NCI-H2227 treated with DMSO at 0.1 percent for 48 hours (cell line): Measurements from ENCODE around the gene ZNF879.

Experiments used
- DNase-seq: peaks from one replicate; lab custom pipeline; 2025; lab: John Stamatoyannopoulos, UW

The ZNF879 gene

DNA sequence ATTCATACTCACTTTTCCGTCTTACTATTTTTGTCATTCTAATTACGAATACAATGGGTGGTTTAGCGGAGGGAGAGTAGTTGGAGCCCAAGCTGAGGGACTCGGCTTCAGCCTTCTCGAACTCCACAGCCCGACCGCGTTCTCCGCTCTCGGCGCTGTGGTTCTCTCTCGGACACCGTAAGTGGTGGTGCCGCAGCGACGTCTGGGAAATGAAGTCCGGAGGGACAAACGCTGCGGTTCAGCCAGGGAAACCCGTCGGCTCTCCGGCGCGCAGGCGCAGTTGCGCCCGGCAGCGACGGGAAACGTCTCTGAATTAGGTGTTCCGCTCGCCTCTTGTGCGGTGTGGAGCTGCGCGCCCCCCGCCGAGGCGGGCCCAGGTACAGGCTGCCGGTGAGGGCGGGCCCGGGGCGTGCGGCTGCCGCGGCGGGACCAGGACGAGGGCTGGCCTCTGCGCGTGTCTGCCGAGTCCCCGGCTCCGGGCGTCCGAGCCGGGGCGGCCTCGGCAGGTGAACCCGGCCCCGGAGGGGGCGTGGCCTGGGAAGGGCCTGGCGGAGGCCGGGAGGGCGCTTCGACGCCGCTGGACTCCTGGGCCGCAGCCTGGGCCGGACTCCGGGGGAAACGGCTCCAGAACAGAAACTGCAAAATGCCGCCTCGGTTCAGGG lies at the start of gene ZNF879:
Gene ZNF879 (plus strand): TSS at position 277 of the 662 bp plus-strand sequence. CDS start 1,201 bp downstream, outside the sequence.
- DNase-seq: peak; percentile 81

DNA sequence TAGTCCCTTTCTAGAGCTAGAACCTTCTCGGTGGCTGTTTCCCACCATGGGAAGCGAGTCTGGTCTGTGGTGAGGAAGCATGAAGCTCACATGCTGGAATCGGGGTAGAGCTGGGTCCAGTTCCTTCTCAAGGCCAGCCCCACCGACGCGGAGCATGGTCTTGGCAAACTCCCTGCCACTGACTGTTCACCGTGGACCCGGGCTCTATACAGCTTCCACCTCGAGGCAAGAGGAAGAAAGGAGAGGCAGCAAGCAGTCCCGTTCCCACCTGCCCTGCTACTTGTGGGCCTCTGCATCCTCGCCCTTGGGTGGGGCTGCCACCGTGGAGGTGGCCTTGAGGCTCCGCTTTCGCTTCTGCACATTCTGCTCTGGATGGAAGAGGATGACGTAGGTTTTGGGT lies 42.2 kb upstream of the ZNF879 start:
- no peak for DNase-seq

DNA sequence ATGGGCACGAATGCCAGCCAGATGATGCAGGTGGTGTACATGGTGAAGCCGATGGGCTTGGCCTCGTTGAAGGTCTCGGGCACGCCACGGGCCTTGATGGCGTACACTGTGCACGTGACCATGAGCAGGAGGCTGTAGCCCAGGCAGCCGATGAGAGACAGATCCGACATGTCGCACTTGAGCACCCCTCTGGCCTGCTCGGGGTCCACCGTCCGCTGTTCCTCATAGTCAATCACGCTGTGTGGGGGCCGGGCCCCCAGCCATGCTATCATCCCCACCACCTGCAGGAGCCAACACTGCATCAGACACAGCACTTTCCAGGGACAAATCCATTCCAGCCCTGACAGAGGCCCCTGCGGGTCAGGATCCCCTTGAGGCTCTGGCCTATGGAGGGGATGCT lies 40.7 kb upstream of the ZNF879 start:
- DNase-seq: no peak

DNA sequence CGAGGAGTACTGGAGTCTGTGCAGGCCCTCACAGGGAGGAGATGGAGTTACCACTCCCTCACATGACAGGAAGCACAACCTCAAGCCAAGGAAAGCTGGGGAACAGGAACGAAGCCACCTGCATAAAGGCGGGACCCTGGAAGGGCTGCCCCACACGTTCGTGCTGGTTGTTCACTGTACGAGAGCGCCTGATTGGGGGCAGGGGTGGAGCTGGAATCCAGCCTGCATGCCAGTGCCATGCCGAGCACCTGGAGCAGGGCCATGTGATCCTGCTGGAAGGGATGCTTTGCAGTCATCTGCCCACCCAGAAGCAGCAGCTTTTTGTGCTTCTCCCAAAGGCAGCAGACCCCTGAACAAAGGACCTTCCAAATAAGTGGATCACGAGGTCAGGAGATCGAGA lies 39.9 kb upstream of the ZNF879 start:
- DNase-seq: no peak

DNA sequence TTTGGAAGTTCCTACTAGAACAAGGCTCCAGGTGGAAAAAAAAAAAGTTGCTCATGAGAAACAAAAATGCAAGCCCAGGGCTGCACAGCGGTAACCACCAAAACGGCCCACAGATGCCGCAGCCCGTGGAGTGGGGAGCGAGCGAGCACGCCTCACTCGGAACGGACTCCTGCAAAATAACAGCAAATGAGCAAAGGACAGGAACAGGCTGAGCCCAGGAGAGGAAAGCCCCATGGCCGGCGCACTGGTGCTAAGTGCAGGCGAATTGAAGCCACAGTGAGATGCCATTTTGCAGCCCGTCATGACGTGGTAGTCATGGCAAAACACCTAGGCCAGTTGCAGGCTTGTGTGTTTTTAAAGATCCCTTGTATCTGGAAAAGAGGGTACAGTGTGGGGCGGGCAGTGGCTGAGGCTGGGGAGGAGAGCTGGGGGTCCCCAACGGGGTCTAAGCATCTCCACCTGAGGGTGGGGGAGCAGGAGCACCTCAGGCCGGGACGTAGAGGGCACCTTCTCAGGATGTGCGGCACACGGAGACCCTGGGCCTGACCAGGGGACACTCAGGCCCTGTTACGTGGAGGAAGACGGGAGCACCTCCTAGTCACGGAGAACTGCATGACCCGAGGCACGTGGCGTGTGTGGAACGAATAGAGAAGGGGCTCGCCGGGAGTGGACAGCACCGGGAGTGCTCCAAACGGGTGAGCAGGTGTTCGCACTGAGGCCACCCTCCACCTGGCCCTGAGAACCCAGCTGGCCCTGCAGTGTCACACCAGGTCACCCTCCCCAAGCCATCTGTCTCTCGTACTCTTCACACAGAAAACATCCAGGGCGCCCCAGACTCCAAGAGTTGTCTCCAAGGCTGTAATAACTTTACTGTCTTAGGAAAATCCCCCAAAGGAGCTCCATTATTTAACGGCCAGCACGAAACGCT lies 39.2 kb upstream of the ZNF879 start:
- no peak for DNase-seq

DNA sequence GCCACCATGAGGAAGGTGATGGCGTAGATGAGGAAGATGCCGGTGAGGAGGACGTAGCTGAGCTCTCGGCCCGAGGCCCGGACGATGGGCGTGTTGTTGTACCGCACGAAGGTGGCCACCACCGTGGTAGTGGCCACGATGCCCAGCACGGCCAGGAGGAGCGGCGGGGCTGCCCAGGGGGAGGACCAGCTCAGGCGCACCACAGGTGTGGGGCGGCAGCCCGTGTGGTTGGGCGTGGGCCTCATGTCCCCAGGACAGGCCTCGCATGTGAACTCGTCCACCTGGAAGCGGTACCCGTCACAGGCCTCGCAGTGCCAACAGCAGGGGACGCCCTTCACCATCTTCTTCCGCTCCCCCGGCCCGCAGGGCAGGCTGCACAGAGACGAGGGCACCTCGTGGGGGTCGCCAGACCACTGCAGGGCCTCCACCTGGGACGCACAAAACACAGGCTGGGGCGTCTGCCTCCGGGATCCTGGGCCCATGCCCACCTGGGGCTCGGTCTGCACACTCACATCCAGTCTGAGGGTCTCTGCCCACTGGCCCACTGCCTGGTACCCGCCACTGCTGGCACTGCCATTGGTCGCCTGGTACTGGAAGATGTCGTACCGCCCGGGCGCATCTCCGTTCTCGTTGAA lies 37.2 kb upstream of the ZNF879 start:
- DNase-seq: no peak

DNA sequence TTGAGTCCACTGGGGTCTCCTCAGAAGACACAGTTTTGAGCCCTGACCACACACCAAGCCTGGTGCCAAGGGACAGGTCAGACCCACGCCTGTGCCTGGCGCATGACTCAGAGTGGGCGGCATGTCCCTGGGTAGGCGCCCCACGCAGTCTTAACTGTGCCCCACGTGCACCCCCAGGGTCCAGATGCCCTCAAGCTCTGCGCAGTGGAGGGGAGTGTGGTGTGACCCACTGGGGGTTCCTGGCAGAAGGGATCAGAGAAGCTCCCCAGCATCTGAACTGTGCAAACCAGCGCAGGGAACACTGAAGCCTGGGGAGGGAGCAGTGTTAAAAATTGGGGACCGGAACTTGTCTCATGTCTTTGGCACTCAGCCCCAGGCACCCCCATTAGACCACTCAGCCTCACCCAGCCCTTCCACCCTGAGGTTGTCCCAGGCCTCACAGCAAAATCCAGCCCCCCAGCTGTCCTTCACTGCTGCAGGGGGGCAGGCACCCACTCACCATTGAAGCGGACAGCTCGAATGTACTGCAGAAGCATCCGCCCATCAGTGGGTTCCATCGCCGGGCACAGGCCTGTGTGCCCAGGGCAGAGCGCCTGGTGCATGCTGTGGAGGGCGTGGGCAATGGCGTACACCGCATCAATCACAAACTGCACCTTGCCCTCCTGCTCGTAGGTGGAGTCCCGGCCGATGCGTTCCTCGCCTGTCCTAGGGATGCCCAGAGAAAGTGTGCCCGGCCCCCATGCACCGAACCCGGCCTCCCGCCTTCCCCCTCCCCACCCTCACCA lies 35.0 kb upstream of the ZNF879 start:
- no peak for DNase-seq

DNA sequence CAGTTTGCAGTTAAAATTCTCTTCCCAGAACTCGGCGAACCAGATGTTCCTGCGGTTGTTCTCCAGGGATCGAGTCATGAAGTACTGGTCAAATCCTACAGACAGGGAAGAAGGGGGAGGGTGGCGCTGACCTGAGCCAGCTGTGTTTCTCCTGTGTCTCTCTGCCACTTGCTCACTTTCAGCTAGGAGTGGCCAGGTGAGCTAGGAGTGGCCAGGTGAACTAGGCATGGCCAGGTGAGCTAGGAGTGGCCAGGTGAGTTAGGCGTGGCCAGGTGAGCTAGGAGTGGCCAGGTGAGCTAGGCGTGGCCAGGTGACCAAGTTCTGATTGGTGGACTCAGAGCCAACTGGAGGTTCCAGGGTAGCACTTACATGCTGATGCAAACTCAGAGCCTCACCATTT lies 34.3 kb upstream of the ZNF879 start:
- no peak for DNase-seq

DNA sequence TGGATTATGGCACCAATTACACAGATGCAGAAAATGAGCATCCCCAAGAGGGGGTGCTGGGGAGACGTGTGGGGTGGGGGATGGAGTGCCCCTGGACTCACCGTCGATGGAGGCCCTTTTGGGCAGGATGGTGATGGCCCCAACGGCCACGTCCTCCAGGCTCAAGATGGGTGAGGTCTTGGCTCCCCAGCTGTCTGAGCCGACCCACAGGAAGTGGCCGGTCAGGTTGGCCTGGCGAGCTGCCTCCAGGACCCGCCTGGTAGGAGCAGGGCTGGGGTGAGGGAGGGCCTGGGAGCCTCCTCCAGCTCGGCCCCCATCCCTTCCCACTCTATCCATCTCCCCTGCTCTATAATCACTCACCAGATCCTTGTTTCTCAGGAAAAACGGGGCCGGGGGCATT lies 33.1 kb upstream of the ZNF879 start:
- DNase-seq: no peak

DNA sequence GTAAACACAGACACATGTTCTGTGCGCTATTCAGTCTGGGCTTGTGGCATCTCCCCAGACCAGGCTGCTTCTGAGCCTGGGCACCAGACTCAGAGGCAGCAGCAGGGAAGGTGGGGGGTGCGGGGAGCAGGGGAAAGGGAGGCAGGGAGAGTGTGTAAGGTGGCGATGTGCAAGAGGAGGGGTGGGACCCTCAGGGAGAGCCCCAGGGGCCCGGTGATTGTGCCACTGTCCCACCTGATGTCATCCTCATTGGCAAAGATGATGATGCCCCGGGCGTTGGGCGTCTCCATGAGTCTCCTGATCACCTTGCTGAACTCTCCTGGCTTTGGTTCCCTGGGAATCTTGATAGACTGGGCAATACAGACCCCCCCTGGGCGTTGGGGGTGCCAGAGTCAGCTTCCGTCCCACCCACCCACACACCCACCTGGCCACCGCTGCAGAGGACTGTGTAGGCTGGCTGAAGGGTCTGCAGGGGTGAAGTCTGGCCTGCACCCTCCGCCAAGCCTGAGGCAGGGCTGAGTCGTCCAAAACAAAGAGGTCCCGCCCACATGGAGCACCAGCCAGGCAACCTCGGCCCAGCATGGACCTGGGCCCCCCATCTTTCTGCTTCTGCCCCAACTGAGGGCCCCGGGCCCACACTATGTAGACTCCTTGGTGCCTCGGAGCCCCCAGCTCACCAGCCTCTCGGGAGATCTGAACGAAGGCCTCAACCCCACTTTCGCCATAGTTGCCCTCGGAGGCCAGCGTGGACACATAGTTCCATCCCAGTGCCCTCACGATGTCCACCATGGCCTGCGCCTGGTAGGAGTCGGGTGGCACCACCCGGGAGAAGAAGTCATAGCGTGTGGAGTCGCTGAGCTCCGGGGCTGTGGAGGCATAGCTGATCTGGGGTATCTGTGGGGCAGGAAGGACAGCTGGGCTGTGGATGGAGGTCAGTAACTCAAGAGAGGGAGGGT lies 32.1 kb upstream of the ZNF879 start:
- DNase-seq: no peak

DNA sequence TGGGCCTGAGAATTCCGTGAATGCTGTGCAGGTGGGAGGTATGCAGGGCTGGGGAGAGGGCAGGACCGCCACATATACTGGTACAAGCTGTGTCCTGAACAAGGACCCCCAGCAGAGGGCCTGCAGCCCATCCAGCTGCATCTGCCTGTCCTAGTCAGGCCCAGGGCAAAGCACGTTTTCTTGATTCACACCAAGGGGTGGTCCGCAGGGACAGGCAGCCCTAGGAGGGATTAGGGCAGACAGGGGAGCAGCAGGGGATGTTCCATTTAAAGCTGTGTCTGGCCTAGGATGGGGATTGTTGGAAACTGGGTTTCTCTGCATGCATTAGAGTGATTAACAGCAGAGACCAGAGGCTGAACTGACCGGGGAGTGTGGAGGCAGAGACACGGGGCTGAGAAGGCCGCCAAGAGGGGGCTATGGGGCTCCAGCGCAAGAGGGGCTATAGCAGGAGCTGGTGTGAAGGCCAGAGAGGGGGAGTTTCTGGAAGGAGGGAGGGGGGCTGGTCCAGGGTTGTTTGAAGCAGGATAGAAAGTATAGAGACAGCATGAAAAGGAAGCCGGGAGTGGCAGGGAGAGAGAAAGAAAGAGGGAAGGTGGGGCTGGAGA lies 31.2 kb upstream of the ZNF879 start:
- no peak for DNase-seq

DNA sequence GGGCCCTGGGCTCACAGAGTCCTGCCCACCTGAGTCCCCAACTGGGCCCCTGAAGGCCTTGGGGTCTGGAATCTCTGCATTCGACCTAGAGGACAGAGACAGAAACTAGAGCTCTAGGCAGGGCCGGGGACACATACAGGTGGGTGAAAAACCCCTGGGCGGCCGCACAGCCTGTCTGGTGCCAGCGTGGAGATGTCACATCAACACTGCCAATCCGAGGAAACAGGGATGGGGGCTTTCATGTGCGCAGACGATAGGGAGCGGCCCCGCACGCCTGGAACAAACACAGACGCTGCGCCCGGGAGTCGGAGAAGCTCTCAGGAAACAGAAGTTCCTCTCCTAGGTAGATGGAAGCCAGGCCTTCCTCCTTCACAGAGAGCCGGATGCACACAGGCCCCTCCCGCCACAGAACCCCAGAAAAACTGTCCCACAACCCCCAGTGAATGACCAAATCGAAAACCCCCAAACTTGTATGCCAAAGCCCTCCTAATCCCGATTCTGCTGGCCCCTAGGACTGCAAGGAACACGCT lies 30.3 kb upstream of the ZNF879 start:
- no peak for DNase-seq

DNA sequence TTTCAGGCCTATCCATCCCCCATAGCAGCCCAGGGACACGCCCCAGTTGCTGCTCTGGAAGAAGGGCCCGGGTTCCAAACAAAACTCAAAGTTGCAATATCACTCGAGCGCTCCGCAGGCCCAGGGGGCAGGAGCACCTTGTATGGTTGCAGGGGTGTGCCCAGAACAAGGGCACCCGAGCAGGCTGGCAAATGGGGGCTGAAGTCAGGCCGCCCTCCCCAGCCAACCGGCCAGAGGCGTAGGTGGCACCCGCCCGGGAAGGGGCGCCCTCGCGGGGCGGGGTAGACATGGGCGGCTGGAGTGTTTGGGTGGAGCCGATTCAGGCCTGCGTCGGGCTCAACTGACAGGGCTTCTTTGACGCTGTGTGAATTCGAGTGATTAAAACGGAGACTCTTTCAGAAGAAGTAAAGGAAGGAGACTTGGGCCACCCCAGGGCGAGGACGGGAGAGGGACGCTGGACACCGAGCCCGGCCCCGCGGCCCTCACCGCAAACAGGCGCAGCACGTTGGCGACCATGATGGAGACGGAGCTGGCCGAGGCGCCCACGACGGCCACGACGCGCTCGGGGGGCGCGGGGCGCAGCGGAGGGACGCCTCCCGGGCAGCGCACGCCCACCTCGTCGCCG lies 29.5 kb upstream of the ZNF879 start:
- no peak for DNase-seq

DNA sequence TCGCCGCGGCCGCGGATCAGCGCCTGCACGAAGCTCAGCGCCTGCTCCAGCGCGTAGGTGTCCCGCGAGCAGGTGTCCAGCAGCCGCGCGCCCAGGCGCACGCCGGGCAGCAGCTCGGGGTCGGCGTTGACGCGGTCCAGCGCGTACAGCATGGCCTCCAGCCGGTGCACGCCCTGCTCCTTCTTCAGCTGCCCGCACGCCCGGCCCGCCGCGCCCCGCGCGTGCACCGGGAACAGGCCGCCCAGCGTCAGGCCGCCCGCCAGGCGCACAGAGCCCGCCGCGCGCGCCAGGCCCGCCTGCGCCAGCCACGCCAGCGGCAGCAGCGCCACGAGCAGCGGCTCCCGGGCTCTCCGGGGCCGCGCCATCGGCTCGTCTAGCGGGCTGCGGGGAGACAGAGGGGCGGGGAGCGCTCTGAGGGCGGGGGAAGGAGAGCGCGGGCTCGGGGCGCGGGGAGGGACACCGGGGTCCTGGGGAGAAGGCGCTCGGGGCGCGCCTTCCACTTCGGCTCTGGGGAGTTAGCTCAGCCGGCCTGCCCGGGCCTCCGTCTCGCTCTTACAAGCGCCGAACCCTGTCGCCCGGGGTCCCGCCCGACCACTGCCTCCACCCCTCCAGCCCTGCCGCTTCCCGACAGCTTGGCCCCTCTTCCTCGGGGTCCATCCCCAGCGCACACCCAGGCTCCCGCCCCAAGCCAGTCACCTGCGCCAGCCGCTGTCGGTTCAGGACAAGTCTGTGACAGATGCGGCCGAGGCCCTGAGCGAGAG lies 28.8 kb upstream of the ZNF879 start, which contains the start of gene GRM6:
Gene GRM6 (minus strand): TSS at position 741 of the 761 bp plus-strand sequence. CDS start 376 bp downstream, at position 365.
- DNase-seq: no peak

DNA sequence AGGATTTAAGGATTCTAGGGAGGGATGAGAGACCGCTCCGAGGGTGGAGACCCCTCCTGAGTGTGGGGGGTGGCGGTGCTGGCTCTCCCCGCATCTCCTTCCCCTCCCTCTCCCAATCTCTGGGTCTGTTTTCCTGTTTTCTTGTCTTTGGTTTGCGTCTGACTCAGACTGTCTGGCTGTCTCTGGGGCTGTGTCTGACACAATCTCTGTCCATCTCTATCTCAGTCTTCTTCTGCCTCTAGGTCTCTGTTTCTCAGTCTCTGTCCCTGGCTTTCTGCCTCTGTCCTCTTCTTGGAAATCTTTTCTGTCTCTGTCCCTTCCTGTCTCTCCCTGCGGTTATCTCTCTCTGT lies 28.3 kb upstream of the ZNF879 start:
- DNase-seq: no peak

DNA sequence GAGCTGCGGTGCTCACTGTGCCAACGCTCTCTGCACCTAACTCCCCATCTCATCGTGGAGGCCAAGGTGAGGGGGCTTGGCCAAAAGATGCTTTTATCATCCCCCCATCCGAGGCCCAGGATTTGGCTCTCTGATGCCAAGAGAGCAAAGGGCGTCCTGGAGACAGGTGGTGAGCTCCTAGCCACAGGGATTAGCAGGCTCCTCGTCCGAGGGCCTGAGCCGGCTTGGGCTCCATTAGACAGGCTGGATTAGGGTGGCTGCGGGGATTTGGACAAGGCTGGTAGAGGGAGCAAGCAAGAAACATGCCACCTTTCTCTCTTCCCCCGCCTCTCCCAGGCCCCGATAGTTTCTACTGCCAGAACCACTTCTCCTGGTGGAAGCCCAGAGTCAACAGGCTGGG lies 27.4 kb upstream of the ZNF879 start:
- no peak for DNase-seq

DNA sequence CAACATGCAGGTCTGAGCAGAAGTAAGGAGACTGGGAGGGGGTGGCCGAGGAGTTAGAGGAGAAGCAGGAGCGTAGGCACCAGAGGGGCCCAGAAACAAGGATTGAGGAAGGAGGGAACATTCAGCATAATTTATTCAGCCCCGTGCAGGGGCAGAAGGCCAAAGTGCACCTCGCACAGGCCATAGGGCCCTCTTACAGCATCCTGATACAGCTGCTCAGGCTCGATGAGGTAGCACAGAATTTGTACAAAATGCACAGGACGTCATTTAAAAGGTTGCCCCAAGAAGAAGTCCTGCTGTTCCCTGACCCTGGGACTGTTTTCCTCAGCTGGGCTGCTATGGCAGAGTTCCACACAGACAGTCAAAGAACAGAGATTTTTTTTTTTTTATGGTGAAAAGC lies 26.4 kb upstream of the ZNF879 start:
- DNase-seq: no peak

DNA sequence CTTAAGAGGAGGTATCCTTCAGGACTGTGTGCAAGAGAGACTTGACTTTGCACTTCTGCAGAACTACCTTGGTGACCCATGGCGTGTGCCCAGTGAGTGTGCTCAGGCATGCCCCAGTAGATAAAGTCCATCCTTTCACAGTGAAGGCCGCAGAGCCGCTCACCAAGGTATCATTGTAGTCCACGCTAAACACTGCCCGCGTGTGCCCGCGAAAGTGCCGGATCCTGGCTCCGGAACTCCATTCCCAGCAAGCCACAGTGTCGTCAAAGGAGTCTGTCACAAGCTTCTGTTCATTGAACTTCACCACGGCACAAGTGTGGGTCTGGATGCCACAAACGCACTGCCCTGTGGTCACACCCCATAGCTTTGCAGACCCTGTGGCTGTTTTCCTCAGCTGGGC lies 25.2 kb upstream of the ZNF879 start:
- no peak for DNase-seq

DNA sequence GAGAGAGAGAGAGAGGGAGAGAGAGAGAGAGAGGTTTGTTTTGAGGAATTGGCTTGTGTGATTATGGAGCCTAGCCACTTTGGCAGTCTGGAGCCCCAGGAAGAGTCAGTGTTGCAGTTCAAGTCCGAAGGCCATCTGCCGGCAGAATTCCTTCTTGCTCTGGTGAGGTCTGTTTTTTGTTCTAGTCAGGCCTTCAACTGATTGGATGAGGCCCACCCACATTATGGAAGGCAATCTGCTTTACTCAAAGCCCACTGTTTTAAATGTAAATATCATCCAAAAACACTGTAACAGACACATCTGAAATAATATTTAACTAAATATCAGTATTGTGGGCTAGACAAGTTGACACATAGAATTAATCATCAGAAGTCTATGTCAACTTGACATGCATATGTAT lies 17.0 kb upstream of the ZNF879 start:
- no peak for DNase-seq
